ENCODE measurements around the gene PPP2R5C.

PPP2R5C gene

GRCh38 chr14:101959277-101959676 lies 197.8 kb downstream of the PPP2R5C start:
- peaks cover 21% of the 10 kb centered on the region for H3K4me1 Mint-ChIP-seq
- no peaks in the 10 kb centered on the region for H3K36me3 Mint-ChIP-seq (ENCODE audit: insufficient read depth)
- H3K27ac Mint-ChIP-seq (ENCODE audit: low read depth) = no peak overlapping the region
- no peak for DNase-seq (ENCODE audit: low spot score in 2 of 2)
- H3K27me3 Mint-ChIP-seq = no peaks in the 10 kb centered on the region
- no peaks in the 10 kb centered on the region for H3K9me3 Mint-ChIP-seq
- no peak for ATAC-seq (replicated peaks; ENCODE audit: extremely low read depth, poor library complexity, severe bottlenecking)
- H3K4me3 Mint-ChIP-seq = no peak overlapping the region

- Mint-ChIP-seq H3K4me3 (no peak overlapping the region), H3K9me3 (no peaks in the 10 kb centered on the region), H3K36me3 (ENCODE audit: insufficient read depth) (peaks cover 3% of the 10 kb centered on the region), H3K4me1 (peaks cover 22% of the 10 kb centered on the region), H3K27ac (ENCODE audit: low read depth) (peak overlapping the region; percentile 75), H3K27me3 (no peaks in the 10 kb centered on the region)
- DNase-seq (ENCODE audit: low spot score in 2 of 2) = no peak
- no peak for ATAC-seq (replicated peaks; ENCODE audit: extremely low read depth, poor library complexity, severe bottlenecking)
Measured at GRCh38 chr14:101960225-101960624, 198.7 kb downstream of the PPP2R5C start.

DNA sequence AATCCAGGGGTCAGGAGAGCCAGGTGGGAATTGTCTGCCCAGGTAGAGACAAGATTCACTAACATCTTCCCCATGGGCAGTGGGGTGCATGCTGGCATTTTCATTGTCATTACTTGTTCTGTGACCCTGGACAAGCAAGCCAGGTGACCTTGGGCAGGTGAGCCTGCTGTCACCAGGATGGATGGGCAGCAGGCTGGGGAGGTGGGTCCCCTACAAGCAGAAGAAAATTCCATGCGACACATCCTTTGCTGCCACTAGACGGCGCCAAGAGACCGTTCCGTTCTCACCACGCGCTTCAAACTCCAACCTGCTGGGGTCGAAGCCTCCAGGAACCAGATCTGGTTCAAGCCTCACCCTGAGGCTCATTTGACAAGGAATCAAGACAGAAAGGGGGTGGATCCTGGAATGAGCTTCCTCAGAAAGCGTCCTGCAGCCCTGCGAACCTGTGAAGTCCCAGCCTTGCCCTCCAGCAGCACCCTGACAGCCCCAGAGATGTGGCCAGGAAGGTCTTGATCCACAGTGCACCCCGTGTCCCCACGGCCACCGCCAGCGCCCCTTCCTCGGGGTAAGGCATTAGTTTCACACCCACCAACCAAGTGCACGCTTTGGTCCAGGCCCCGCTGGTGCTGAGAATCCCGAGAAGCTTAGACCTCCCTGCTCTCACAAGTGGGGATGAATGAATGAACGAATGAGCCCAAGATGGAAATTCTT lies 199.7 kb downstream of the PPP2R5C start:
- Mint-ChIP-seq H3K27me3 (no peaks in the 10 kb centered on the region), H3K4me1 (peaks cover 22% of the 10 kb centered on the region), H3K4me3 (no peak overlapping the region), H3K36me3 (ENCODE audit: insufficient read depth) (peaks cover 6% of the 10 kb centered on the region), H3K9me3 (no peaks in the 10 kb centered on the region), H3K27ac (ENCODE audit: low read depth) (no peak overlapping the region)
- ATAC-seq (replicated peaks; ENCODE audit: extremely low read depth, poor library complexity, severe bottlenecking) = no peak
- peak; percentile 56 to 58 for DNase-seq (ENCODE audit: low spot score in 2 of 2)

DNA sequence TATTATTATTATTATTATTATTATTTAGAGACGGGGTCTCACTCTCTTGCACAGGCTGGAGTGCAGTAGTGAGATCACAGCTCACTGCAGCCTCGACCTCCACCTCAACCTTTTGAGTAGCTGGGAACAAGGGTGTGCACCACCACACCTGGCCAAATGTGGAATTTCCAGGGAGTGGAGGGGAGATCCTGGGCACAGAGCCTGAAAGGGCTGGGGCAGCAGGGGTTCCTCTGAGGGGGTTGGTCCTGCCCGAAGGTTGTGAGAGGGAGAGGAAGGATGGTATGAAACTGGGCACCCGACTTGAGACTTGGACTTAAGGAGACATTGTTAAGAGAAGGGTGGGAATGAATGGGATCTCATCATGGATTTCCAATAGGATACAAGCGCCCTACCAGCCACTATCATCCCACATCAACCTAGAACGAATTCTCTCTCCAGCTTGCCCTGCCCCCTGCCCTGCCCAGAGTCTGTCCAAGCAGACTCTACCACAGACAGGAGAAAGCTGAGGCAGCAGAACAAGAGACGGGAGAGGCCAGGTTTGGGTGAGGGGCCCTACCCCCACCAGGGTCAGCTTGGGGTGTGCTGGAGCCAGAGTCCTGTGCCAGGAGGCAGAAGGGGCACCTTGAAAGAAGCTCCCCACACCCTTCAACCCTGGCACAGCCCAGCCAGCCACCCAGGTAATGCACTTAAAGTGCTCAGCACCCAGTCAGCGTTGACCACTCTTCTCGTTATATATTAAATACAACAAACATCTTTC lies 200.4 kb downstream of the PPP2R5C start:
- ATAC-seq (replicated peaks; ENCODE audit: extremely low read depth, poor library complexity, severe bottlenecking) (no peak), DNase-seq (ENCODE audit: low spot score in 2 of 2) (no peak)
- Mint-ChIP-seq H3K9me3 (no peaks in the 10 kb centered on the region), H3K27ac (ENCODE audit: low read depth) (no peak overlapping the region), H3K27me3 (no peaks in the 10 kb centered on the region), H3K4me3 (no peak overlapping the region), H3K4me1 (peaks cover 27% of the 10 kb centered on the region), H3K36me3 (ENCODE audit: insufficient read depth) (peaks cover 6% of the 10 kb centered on the region)

GRCh38 chr14:101962503-101962874 lies 201.0 kb downstream of the PPP2R5C start:
- no peak for ATAC-seq (replicated peaks; ENCODE audit: extremely low read depth, poor library complexity, severe bottlenecking)
- no peaks in the 10 kb centered on the region for H3K9me3 Mint-ChIP-seq
- H3K27me3 Mint-ChIP-seq = no peaks in the 10 kb centered on the region
- DNase-seq (ENCODE audit: low spot score in 2 of 2) = no peak
- peaks cover 30% of the 10 kb centered on the region for H3K4me1 Mint-ChIP-seq
- H3K4me3 Mint-ChIP-seq = no peak overlapping the region
- H3K36me3 Mint-ChIP-seq (ENCODE audit: insufficient read depth) = peaks cover 6% of the 10 kb centered on the region
- no peak overlapping the region for H3K27ac Mint-ChIP-seq (ENCODE audit: low read depth)

GRCh38 chr14:101963052-101963451 lies 201.5 kb downstream of the PPP2R5C start:
- Mint-ChIP-seq H3K36me3 (ENCODE audit: insufficient read depth) (peaks cover 9% of the 10 kb centered on the region), H3K4me1 (peaks cover 36% of the 10 kb centered on the region), H3K9me3 (no peaks in the 10 kb centered on the region), H3K27ac (ENCODE audit: low read depth) (no peak overlapping the region), H3K27me3 (no peaks in the 10 kb centered on the region), H3K4me3 (no peak overlapping the region)
- DNase-seq (ENCODE audit: low spot score in 2 of 2) = no peak
- no peak for ATAC-seq (replicated peaks; ENCODE audit: extremely low read depth, poor library complexity, severe bottlenecking)

DNA sequence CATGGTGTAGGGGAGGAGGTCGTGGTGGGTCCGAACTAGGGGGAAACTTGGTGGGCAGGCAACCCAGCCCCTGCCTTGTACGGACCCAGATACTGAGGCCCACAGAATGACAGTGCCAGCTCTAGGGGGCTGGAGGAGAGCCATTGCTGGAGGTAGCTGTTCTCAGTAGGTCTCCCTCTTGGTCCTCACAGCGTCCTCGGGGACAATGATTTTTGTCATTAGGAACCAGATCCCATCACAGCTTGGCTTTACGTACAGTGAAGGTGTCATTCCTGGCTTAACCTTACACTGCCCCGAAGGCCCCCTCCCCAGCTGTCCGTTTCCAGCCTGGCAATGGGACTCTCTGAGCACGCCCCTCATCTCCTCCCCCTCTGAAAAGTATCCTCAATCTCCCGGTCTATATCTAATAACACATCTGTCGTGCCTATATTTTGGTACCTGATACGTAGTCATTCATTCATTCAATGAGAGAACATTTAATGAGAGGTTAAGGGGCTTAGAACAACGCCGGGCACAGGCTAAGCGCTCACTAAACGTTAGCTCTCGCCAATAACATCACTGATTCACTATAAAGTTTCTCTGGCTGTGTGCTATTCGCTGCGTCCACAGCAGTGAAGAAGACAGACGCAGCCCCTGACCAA lies 202.3 kb downstream of the PPP2R5C start:
- H3K27me3 Mint-ChIP-seq = no peaks in the 10 kb centered on the region
- no peaks in the 10 kb centered on the region for H3K9me3 Mint-ChIP-seq
- DNase-seq (ENCODE audit: low spot score in 2 of 2) (no peak), ATAC-seq (replicated peaks; ENCODE audit: extremely low read depth, poor library complexity, severe bottlenecking) (no peak)
- H3K27ac Mint-ChIP-seq (ENCODE audit: low read depth) = peak overlapping the region; percentile 51
- H3K36me3 Mint-ChIP-seq (ENCODE audit: insufficient read depth) = peaks cover 9% of the 10 kb centered on the region
- H3K4me1 Mint-ChIP-seq = peaks cover 41% of the 10 kb centered on the region
- H3K4me3 Mint-ChIP-seq = peak overlapping the region; percentile 85

GRCh38 chr14:101964297-101965180 lies 203.0 kb downstream of the PPP2R5C start, which contains the start of gene DYNC1H1:
Gene DYNC1H1, plus strand, starts transcription at chr14:101964573. Its CDS starts 119 bp downstream, at chr14:101964692.
- H3K4me3 Mint-ChIP-seq = peak within 1 kb of the TSS; percentile 85
- H3K4me1 Mint-ChIP-seq = peaks cover 44% of the 10 kb centered on the region
- H3K27ac Mint-ChIP-seq (ENCODE audit: low read depth) = peak within 1 kb of the TSS; percentile 80
- H3K27me3 Mint-ChIP-seq = no peaks in the 10 kb centered on the region
- no peaks in the 10 kb centered on the region for H3K9me3 Mint-ChIP-seq
- DNase-seq (ENCODE audit: low spot score in 2 of 2) = peak; percentile 74 to 77
- peaks cover 12% of the 10 kb centered on the region for H3K36me3 Mint-ChIP-seq (ENCODE audit: insufficient read depth)
- ATAC-seq (replicated peaks; ENCODE audit: extremely low read depth, poor library complexity, severe bottlenecking) = peak; percentile 85

DNA sequence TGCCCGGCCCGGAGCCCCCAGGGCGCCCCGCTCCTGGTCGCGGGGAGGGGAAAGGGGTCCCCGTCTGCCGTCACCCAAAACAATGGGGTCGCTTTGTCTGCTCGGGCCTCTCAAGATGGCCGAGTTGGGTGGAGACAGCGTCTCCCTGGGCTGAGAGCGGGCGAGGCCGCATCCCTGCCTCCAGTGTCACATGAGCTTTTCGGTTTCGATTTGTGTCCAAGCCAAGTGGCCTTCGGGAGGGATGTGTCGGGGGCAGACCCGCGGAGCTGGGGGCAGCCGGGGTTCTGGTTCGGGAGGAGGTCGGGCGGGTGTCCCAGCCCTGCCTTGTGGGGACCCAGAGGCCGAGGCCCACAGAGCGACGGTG lies 203.7 kb downstream of the PPP2R5C start:
- peak; percentile 25 to 36 for DNase-seq (ENCODE audit: low spot score in 2 of 2)
- Mint-ChIP-seq H3K4me3 (peak overlapping the region; percentile 85), H3K36me3 (ENCODE audit: insufficient read depth) (peaks cover 12% of the 10 kb centered on the region), H3K27me3 (no peaks in the 10 kb centered on the region), H3K27ac (ENCODE audit: low read depth) (peak overlapping the region; percentile 80), H3K4me1 (peaks cover 47% of the 10 kb centered on the region), H3K9me3 (no peaks in the 10 kb centered on the region)
- ATAC-seq (replicated peaks; ENCODE audit: extremely low read depth, poor library complexity, severe bottlenecking) = peak; percentile 55

- H3K4me1 Mint-ChIP-seq = peaks cover 46% of the 10 kb centered on the region
Measured at GRCh38 chr14:101965770-101966722, 204.5 kb downstream of the PPP2R5C start.

DNA sequence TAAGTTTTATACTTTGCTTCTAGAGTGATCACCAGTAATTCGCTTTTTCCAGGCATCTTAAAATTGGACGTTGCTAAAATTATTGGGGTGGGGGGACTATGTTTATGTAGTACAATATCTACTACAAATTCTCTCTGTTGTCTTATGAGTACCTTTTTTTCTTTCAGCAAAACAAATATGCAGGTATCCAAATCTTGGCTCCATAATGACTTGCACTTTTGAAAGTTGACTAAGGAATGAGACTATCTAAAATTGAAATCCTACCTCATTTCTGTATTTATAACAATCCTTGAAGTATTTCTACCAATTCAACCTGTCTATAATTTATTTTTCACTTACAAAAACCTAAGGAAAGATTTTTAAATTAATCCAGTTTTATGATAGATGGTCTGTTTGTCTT lies 205.2 kb downstream of the PPP2R5C start:
- H3K4me1 Mint-ChIP-seq = peaks cover 43% of the 10 kb centered on the region

More at GRCh38 chr14:101965770-101966722, 204.5 kb downstream of the PPP2R5C start:
- Mint-ChIP-seq H3K27ac (ENCODE audit: low read depth) (peak overlapping the region; percentile 80), H3K36me3 (ENCODE audit: insufficient read depth) (peaks cover 12% of the 10 kb centered on the region), H3K4me3 (peak overlapping the region; percentile 85), H3K9me3 (no peaks in the 10 kb centered on the region), H3K27me3 (no peaks in the 10 kb centered on the region)
- ATAC-seq (replicated peaks; ENCODE audit: extremely low read depth, poor library complexity, severe bottlenecking) (no peak), DNase-seq (ENCODE audit: low spot score in 2 of 2) (no peak)

More for the DNA sequence above, 205.2 kb downstream of the PPP2R5C start:
- Mint-ChIP-seq H3K9me3 (no peaks in the 10 kb centered on the region), H3K27me3 (no peaks in the 10 kb centered on the region), H3K27ac (ENCODE audit: low read depth) (no peak overlapping the region), H3K4me3 (peak overlapping the region; percentile 16), H3K36me3 (ENCODE audit: insufficient read depth) (peaks cover 17% of the 10 kb centered on the region)
- DNase-seq (ENCODE audit: low spot score in 2 of 2) (no peak), ATAC-seq (replicated peaks; ENCODE audit: extremely low read depth, poor library complexity, severe bottlenecking) (no peak)

Data from central memory CD8-positive, alpha-beta T cell (primary cell).